ENCODE measurements around the gene ELP1. TPM values are rescaled to one million over a fixed set of nuclear protein-coding genes. Genes with fewer than 3 reads are reported as not detected.
"Not testable (repeated sequence)": the region's sequence is repeated elsewhere in the genome, so short reads cannot be mapped to it uniquely, and the experiment has no call there.

ELP1 gene
- total RNA-seq, 1 donor from 2014 or later: 8.8 TPM

- H3K9me3 ChIP-seq: no peaks in the 10 kb centered on the region
- no peaks in the 10 kb centered on the region for H3K4me1 ChIP-seq
- H3K27me3 ChIP-seq: no peaks in the 10 kb centered on the region
- peaks cover 73 to 89% of the 10 kb centered on the region in 2 donors for H3K36me3 ChIP-seq
- H3K27ac ChIP-seq: no peak overlapping the region
- no peak overlapping the region for H3K4me3 ChIP-seq
- intact Hi-C loops (cut with DNase I): no loop called here
- TF ChIP-seq CTCF (IDR thresholded peaks at IDR 0.05): no peak
- DNase-seq (ENCODE audit: low spot score in 2 of 2): no peak
These were observed 30.4 kb downstream of the ELP1 start for GRCh38 chr9:108903420-108904103.

GRCh38 chr9:108900176-108900575, 33.7 kb downstream of the ELP1 start:
- DNase-seq (ENCODE audit: low spot score in 2 of 2): no peak
- intact Hi-C loops (cut with DNase I): no loop called here
- peaks cover 71 to 88% of the 10 kb centered on the region in 2 donors for H3K36me3 ChIP-seq
- no peaks in the 10 kb centered on the region for H3K9me3 ChIP-seq
- H3K4me1 ChIP-seq: no peaks in the 10 kb centered on the region
- TF ChIP-seq CTCF (IDR thresholded peaks at IDR 0.05): no peak
- H3K4me3 ChIP-seq: no peak overlapping the region
- no peak overlapping the region for H3K27ac ChIP-seq
- H3K27me3 ChIP-seq: no peaks in the 10 kb centered on the region

DNA sequence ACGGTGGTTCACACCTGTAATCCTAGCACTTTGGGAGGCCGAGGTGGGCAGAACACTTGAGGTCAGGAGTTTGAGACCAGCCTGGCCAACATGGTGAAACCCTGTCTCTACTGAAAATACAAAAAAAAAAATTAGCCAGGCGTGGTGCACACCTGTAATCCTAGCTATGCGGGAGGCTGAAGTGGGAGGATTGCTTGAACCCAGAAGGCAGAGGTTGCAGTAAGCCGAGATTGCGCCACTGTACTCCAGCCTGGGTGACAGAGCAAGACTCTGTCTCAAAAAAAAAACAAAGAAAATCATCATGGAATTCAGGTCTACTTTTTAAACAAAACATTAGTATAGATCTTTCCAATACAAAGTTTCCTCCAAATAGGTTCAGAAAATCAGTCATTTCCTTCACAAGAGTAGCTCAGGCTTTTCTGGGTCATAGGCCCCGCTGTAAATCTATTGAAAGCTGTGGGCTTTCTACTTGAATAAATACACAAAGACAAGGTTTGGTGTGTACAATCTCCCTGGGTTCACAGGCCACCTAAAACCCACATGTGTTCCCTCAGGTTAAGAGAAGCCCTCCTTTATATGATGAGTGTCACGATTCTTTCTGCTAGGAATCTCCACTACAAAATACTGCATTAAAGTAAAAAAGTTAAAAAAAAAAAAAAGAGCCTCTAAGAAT, 34.8 kb downstream of the ELP1 start:
- H3K36me3 ChIP-seq: peaks cover 66 to 94% of the 10 kb centered on the region in 2 donors
- H3K4me1 ChIP-seq; intact Hi-C loops (cut with DNase I): not testable (repeated sequence)

GRCh38 chr9:108897324-108898096, 36.4 kb downstream of the ELP1 start:
- intact Hi-C loops (cut with DNase I): no loop called here
- H3K9me3 ChIP-seq: no peaks in the 10 kb centered on the region
- peaks cover 65 to 97% of the 10 kb centered on the region in 2 donors for H3K36me3 ChIP-seq
- H3K27ac ChIP-seq: no peak overlapping the region
- H3K4me1 ChIP-seq: no peaks in the 10 kb centered on the region
- no peak overlapping the region for H3K4me3 ChIP-seq
- no peaks in the 10 kb centered on the region for H3K27me3 ChIP-seq
- TF ChIP-seq CTCF (IDR thresholded peaks at IDR 0.05): no peak
- DNase-seq (ENCODE audit: low spot score in 2 of 2): no peak

More for the DNA sequence above, 34.8 kb downstream of the ELP1 start:
- DNase-seq (ENCODE audit: low spot score in 2 of 2); H3K4me3 ChIP-seq; H3K27ac ChIP-seq; H3K9me3 ChIP-seq; H3K27me3 ChIP-seq: not testable (repeated sequence)

- no peak for TF ChIP-seq CTCF (IDR thresholded peaks at IDR 0.05)
These were observed 39.5 kb downstream of the ELP1 start for GRCh38 chr9:108894225-108894997.

More at GRCh38 chr9:108894225-108894997, 39.5 kb downstream of the ELP1 start:
- Histone ChIP-seq H3K27ac (no peak overlapping the region), H3K36me3 (peaks cover 65 to 97% of the 10 kb centered on the region in 2 donors), H3K4me3 (no peak overlapping the region), H3K4me1 (no peaks in the 10 kb centered on the region), H3K27me3 (no peaks in the 10 kb centered on the region), H3K9me3 (no peaks in the 10 kb centered on the region)
- intact Hi-C loops (cut with DNase I): no loop called here
- DNase-seq (ENCODE audit: low spot score in 2 of 2): no peak

All from ascending aorta (tissue), 2 donors.